GM19043 (cell line): ENCODE results near the gene PTPRN2.

ENCODE experiments used
- ATAC-seq: cut with Tn5 transposase; IDR thresholded peaks from one replicate; pipeline ENCODE4 v1.9.1; 2021; ENCODE audit warnings: low read depth; ENCODE audit not compliant: unreplicated experiment

The PTPRN2 gene

DNA sequence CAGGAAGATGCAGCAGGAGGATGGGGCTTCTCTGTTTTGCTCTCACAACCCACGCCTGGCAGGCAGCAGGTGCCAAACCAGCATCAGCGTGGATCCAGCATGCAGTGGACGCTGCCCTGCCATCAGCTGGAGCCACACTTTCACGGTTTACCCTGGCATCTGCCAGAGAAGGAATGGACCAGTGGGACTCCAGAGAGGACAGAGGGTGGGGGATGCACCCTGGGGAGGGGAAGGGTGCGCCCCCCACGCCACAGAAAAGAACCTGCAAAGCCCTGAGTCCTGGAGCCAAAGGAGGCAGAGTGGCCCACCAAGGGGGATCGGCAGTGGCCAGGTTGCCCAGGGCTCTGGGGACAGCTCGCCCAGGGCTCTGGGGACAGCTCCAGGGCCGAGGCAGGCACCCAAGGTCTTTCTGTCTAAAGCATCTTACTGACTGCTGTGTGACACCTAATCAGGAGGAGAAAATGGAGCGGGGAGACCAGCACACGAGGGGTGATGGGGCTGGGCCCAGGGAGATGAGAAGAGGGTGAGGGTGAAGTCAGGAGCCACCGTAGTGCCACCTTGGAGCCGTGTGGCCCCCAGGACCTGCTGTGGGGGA is 1025.7 kb downstream of the PTPRN2 start:
- ATAC-seq: no peak

DNA sequence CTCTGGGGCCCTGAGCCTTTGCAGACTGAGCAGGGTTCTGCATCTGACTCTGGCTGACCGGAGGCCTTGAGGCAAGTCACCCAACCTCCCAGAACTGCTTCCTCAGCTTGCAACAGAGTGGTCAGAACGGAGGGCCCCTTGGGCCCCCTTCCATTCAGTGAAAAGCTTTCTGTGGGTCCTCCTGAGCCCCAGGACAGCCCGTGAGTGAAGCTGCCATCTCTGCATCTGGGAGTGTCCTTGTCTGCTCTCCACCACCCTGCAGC is 1026.2 kb downstream of the PTPRN2 start:
- no peak for ATAC-seq

DNA sequence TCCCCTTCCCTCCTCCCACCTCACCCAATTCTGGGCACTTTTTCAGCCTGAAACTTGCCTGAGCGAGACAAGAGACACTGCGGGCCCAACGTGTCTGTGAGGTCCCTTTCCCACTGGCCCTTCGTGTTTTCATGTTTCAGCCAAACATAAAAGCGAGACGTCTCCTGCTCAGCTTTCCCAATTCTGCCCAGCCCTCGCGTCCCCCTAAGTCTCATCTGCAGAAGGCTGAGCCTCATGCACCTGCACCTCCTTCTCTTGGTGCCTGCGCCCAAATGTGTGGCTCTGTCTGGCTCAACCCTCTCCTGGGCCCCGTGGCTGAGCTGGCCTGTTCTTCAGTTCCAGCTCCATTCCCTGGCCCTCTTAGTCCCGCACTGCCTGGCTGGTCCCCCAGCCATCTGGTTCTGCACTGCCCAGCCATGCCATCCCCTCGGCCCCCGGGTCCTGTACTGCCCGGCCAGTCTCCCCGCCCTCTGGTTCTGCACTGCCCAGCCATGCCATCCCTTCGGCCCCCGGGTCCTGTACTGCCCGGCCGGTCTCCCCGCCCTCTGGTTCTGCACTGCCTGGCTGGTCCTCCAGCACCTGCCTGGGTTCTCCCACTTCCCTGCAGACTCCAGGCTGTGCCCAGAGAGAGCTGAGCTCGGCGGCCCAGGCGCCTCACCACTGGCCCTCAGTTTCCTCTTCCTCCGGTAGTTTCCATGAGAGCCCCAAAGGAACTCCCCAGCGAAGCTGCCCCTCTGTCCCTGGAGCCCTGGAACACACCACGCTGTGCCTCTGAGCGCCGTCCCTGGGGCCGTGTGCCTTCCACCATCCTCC is 1026.7 kb downstream of the PTPRN2 start:
- no peak for ATAC-seq

DNA sequence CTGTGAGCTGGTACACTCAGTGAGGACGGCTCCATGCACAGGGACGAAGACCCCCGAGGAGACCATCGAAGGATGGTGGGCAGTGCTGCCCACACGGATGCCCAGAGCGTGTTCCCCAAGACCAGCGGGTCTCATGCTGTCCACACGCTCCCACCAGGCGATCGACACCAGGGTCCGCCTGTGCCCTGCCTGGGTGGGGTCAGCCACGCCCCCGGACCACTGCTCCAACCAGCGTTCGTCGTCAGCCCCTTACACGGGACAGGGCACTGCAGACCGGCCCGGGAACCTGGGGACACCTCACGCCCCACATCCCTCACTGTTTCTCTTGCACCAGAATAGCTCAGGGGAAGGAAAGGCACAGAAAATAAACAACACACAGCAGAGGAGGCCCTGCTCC is 1027.4 kb downstream of the PTPRN2 start:
- ATAC-seq: no peak

DNA sequence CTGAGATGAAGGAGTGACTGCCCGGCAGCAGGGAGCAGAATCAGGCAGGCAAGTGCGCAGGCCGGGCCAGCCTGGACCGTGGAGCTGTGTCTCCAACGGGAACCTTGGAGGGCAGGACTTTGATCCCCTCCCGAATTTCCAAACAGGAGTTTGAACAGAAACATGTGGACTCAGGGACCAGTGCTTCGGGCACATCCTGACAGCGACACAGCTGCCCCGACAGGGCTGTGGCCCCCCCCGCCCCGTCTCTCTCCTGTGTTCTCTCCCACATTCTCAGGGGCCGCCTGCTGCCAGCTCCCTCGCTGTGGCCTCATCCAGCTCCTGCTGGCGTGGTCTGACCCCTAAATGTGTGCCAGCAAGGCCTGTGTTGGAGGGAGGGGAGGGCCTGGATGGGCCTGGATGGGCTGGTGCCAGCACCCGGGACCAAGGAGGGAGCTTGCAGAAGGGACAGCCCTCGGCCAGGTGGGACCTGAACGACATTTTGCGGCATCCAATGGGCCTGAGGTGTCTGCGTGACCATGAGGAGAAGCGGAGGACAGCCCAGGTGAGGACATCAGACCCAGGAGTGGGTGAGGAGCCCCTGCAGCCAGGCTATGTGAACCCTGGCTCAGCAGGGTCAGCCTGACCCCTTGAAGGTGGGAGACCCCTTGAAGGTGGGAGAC is 1027.9 kb downstream of the PTPRN2 start:
- ATAC-seq: no peak

DNA sequence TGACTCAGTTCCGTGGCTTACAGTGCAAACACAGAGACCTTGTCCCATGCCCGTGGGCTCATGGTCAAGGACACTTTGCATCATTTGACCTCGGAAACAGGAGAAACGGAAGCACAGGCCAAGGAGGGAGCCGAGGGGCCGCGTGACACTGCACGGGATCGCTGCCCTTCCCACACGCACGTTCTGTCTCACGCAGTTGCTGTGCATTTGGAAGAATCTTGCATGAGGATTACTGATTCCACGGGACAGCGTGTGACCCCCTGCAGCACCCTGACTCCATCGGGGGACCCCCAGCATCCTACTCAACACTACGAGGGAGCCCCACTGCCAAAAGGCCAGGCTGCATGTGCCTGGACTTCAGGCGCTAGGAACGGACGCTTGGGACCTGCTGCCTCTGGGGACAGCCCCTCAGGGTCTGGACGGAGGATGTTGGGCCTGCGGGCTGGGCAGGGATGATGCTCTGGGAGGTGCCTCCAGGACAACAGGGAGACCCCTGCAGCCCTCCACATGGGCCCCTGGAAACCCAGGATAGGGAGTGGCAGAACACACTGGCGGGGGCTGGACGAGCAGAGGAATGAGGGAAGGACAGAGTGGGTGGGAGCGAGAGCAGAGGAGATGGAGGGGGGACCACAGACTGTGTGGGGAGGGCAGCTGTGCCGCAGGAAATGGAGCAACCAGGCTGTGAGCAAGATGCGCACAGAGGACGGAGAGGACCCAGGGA is 1028.6 kb downstream of the PTPRN2 start:
- ATAC-seq: no peak

DNA sequence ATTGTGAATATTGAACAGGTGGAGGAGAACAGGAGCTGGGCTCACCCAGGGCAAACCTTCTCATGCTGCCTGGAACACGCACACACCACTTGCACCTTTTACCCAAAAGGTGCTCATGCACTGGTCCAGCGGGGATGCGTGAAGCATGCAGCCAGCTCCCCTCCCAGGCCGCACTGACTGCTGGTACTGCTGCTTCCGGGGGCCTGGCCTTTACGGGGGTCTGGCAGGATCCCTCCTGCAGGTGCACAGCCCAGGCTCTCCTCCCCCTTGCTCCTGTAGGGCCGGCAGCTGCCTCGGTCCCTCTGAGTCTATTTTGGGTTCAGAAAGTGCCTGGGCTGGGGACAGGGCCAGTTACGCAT is 1029.1 kb downstream of the PTPRN2 start:
- no peak for ATAC-seq

DNA sequence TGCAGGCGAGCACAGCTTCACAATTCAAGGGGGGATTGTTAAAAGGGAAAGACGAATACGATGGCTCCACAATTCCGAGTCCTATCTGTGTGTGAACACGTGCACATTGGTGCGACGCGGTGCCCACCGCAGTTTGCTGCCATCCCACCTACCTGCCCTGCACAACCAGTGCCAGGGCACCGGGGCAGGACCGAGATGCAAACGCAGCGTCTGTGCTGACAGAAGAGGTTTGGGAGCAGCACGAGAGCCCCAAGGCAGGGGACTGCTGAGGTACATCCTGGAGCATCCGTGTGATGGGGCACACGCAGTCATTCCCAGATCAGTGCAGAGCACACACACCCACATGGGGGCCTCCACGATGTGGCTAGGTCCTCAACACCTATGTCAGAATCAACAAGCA is 1029.6 kb downstream of the PTPRN2 start:
- no peak for ATAC-seq

DNA sequence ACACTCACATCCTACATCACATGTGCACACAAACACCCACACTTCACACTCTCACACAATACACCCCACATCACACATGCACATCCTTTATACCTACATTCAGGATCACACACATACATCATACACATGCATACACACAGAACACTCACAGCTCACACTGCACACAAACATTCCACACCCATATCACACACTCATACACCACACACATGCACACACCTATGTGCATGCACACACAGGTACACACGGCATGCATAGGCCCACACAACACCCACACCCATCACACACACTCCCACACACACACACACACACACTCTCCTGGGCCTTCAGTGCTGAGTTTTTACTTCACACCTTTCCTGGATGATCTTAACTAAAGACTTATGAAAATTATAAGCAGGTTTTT is 1030.4 kb downstream of the PTPRN2 start:
- no peak for ATAC-seq

DNA sequence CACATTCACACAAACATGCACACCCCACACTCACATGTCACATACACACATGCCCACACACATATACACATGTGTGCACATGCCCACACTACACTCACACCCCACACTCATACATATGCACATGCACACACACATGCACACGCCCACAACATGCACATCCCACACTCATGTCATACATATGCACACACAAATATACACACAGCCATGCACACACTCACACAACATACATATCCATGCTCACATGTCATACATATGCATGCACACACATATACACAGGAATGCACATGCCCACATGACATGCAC is 1031.0 kb downstream of the PTPRN2 start:
- no peak for ATAC-seq

DNA sequence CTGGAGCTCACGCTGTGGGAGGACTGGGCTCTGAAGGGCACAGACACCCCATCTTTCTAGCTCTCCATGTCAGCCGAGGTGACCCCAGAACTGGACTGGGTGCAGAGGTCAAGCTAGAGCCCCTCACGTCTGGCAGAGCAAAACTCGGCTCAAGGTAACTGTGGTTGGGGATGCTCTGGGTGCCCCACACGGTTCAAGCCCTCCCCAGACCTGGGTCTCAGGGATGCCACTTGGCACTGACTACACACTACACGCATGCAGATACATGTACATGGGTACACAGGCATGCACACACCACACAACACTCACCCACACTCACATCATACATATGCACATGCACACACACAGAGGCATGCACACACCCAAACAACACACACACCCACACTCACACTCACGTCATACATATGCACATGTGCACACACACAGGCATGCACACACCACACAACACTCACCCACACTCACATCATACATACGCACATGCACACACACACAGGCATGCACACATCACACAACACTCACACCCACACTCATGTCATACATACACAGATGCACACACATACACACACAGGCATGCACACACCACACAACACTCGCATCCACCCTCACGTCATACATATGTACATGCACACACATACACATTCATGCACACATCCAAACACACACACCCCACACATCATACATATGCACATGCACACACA is 1031.5 kb downstream of the PTPRN2 start:
- ATAC-seq: no peak

DNA sequence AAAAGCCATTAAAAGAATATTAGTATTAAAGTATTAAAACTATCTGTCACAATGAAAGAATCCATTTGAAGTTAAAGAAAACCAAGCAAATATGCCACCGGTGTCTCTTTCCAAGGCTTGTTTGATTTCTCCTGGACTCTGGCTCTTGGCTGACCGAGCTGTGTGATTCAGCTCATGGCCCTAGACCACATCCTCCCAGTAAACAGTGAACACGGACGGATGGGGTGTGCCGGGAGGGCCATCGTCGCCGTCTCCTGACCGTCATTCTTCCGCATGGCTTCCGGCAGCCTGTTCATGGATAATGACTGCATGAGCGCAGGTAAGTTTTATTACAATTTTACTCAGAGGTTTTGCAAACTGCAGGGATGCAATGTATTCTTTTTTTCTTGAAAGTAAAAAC is 1032.3 kb downstream of the PTPRN2 start:
- no peak for ATAC-seq

DNA sequence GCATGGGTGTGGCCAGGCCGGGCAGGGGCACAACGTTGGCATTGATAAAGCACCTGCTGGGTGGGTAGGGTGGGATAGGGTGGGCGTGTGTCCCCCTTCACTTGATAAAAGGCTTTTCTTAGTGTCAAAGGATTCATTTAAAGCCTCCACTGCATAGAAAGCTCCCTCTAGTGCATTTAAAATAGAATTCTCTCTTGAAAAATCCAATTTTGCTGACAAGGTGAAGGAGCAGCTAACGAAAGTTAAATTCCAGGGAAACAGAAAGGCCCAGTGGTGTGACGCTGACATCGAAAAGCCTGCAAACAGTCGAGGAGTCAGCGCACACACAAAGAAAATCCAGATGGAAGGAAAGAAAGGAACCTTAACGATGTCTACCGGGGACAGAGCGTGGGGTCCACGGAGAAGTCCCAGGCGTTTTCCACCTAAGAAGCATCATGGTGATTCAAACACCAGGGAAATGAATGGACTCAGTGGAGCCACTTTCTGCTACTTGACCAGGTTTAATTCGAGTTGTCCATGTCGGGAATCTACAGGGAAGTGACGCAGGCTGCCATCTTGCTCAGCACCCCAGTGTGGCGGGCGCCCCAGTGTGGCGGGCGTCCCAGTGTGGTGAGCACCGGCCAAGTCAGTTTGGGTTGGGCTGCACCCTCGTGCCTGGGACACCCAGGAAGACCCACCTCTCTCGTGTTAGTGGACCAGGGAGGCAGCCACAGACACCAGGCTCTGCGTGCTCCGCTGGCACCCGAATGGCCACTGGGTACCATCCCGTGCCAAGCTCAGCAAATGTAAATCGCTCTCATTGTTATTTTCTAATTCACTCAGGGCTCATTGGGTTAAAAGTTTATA is 1033.0 kb downstream of the PTPRN2 start:
- no peak for ATAC-seq

DNA sequence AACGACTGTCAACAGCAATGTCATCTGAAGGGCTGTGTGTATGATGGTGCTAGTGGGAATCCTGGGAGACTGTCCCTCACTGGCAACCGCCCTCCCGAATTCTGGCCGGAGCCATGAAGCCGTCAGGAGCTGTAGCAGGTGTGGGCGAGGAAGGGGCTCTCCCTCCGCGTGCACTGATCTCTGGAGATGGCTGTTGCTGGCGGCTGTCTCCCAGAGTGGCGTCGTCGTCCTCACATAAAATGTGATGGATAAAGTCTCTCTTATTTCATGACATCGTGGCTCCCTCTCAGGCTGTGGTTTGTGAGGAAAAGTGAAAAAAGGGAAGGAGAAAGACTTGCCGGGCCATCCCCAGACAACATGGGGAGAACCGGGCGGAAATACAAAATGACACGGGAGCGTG is 1034.4 kb downstream of the PTPRN2 start:
- ATAC-seq: no peak

DNA sequence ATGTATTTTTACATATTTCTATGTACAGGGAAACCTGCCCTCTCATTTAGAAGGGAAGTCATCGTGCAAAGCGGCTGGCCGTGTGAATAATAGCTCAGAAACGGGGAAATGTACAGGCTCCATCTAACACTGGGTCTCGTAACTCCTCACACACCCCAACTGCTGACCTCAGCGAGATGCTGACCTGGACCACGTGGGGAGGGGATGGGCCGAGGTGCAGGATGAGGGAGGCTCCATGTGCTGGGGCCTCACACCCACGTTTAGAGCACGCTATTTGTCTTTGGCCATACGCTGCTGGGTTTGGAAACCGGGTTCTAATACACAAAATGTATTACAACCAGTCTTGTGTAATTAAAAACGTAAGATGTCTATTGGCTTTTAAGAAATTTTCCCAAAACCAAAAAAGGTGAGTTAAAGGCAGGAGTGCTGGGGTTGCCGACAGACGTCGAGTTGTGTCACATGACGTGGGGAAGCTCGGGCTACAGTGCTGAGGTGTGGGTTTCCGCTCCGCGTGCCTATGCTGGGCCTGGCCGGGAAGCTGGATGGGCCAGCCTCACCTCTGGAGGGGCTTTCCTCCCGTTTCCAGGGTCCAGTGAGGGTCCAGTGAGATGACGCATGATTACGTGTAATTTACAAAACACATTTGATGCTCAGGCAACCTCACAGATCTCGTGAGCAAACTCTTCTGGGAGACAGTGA is 1035.2 kb downstream of the PTPRN2 start:
- ATAC-seq: no peak

DNA sequence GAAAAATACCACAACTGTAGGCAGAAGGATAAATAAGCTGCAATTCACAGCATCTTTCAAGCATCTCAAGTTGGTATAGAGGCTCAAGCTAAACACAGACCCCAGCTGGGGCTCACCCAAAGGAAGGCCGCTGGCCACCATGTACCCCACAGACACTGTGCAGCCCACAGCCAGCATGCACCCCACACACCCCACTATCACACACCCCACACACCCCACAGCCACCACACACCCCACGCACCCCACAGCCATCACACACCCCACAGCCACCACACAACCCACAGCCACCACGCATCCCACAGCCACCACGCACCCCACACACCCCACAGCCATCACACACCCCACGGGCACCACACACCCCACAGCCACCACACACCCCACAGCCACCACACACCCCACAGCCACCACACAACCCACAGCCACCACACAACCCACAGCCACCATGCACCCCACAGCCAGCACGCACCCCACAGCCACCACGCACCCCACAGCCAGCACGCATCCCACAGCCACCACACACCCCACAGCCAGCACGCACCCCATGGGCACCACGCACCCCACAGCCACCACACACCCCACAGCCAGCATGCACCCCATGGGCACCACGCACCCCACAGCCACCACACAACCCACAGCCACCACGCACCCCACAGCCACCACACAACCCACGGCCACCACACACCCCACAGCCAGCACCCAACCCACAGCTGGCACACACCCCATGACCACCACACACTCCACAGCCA is 1036.1 kb downstream of the PTPRN2 start:
- ATAC-seq: no peak

DNA sequence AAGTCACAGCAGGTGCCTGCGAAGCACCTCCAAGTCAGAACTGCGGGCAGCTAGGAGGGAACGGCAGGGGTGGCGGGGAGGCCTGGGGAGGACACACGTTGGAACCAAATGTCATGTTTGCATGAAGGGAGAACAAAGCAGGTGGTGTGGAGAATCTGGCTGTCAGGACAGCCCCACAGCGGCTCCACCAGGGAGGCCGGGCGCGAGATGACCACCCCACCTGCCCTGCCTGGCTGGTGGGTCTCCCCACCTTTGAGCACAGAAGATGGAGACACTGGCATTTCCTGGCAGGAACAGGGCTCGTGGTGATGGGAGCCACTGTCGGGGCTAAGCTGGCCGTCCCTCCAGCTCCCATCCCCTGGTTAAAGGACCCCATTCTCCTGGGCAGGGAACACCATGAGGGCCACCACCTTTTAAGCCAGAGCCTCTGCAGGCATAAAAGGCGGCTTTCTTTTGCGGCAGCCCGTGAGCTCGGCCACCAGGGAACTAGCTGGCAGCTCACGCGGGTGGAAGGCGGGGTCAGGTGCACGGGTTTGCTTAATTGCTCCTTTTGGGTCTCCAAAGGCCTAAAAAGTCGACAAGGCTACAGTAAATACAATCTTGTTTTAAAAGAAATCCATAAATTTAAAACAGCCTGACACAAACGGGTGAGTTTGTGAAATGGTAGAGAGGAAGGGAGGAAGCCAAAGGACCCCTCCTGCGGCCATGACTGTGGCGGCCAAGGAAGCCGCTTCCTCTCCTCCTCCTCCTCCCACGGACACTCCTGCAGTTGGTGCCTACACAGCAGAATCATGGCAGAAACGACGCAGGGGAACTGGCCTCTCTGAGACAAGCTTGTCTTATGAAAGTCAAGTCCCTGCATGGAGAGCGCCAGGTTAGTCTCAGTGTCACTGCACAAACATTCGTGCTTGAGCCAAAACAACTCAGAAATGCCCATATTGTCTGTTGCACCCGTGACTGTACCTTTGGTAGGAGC is 1037.0 kb downstream of the PTPRN2 start:
- ATAC-seq: no peak
